GM10847 (cell line): ENCODE data around the gene KCNH4.

Experiments
- POLR2A ChIP-seq: IDR thresholded peaks from 2 replicates; pipeline ENCODE4 v1.6.1; 2011; ENCODE audit not compliant: insufficient read length; ENCODE audit errors: extremely low read depth

Gene KCNH4

GRCh38 chr17:42107597-42108576 is 73.1 kb downstream of the KCNH4 start:
- no peak for TF ChIP-seq POLR2A

- TF ChIP-seq POLR2A = no peak
Observed at GRCh38 chr17:42107124-42107523, 73.8 kb downstream of the KCNH4 start.
